ENCODE results near the gene HAAO. TPM values are rescaled to one million over a fixed set of nuclear protein-coding genes. Genes with fewer than 3 reads are reported as not detected.

Gene HAAO
- total RNA-seq, 4 donors from 2014 or later: 6.0 to 19.1 (median 9.8) TPM

GRCh38 chr2:42826231-42826630 lies 33.8 kb upstream of the HAAO start:
- Histone ChIP-seq H3K27ac (no peak overlapping the region), H3K4me1 (peaks cover 0 to 46% (median 15%) of the 10 kb centered on the region in 3 donors), H3K9me3 (no peaks in the 10 kb centered on the region), H3K4me3 (no peak overlapping the region), H3K27me3 (no peaks in the 10 kb centered on the region), H3K36me3 (no peaks in the 10 kb centered on the region)
- ATAC-seq: no peak
- WGBS, 2 donors (ENCODE audit: low coverage in 1 of 2): 82 to 84% methylated on average over 5 of the region's 5 CpGs
- TF ChIP-seq POLR2A (IDR thresholded peaks at IDR 0.05): no peak
- TF ChIP-seq CTCF (IDR thresholded peaks at IDR 0.05): no peak

GRCh38 chr2:42824454-42824807 lies 32.0 kb upstream of the HAAO start:
- WGBS, 2 donors (ENCODE audit: low coverage in 1 of 2): 60% methylated on average over 2 of the region's 2 CpGs
- Histone ChIP-seq H3K4me1 (peaks cover 0 to 33% (median 8%) of the 10 kb centered on the region in 3 donors), H3K36me3 (no peaks in the 10 kb centered on the region), H3K9me3 (no peaks in the 10 kb centered on the region), H3K27ac (peak overlapping the region in 1 of 4 donors; percentile 3), H3K27me3 (no peaks in the 10 kb centered on the region), H3K4me3 (no peak overlapping the region)
- no peak for ATAC-seq
- TF ChIP-seq CTCF (IDR thresholded peaks at IDR 0.05) (no peak), POLR2AphosphoS5 (IDR thresholded peaks at IDR 0.05) (no peak), POLR2A (IDR thresholded peaks at IDR 0.05) (no peak), EP300 (IDR thresholded peaks at IDR 0.05) (no peak)

- no peak for ATAC-seq
- no peak overlapping the region for H3K4me3 ChIP-seq
- no peaks in the 10 kb centered on the region for H3K27me3 ChIP-seq
- H3K36me3 ChIP-seq: no peaks in the 10 kb centered on the region
- peaks cover 0 to 28% (median 8%) of the 10 kb centered on the region in 3 donors for H3K4me1 ChIP-seq
- peak overlapping the region in 1 of 4 donors; percentile 3 for H3K27ac ChIP-seq
- no peak for TF ChIP-seq CTCF (IDR thresholded peaks at IDR 0.05)
- TF ChIP-seq POLR2A (IDR thresholded peaks at IDR 0.05): no peak
- TF ChIP-seq POLR2AphosphoS5 (IDR thresholded peaks at IDR 0.05): no peak
- no peak for TF ChIP-seq EP300 (IDR thresholded peaks at IDR 0.05)
- 37 to 42% methylated on average over 6 to 7 of the region's 11 CpGs for WGBS, 2 donors (ENCODE audit: low coverage in 1 of 2)
- H3K9me3 ChIP-seq: no peaks in the 10 kb centered on the region
Observed at GRCh38 chr2:42823744-42824453, 31.5 kb upstream of the HAAO start.

- H3K4me3 ChIP-seq: no peak overlapping the region
- H3K27ac ChIP-seq: no peak overlapping the region
- peaks cover 0 to 7% (median 0%) of the 10 kb centered on the region in 3 donors for H3K4me1 ChIP-seq
- TF ChIP-seq EP300 (IDR thresholded peaks at IDR 0.05) (no peak), POLR2A (IDR thresholded peaks at IDR 0.05) (no peak), CTCF (IDR thresholded peaks at IDR 0.05) (no peak), POLR2AphosphoS5 (IDR thresholded peaks at IDR 0.05) (no peak)
- H3K9me3 ChIP-seq: no peaks in the 10 kb centered on the region
- H3K27me3 ChIP-seq: no peaks in the 10 kb centered on the region
- no peaks in the 10 kb centered on the region for H3K36me3 ChIP-seq
- WGBS, 2 donors (ENCODE audit: low coverage in 1 of 2): 78% methylated on average over 2 of the region's 2 CpGs; no CpG with 5 or more reads in 1 of the 2 donors
- no peak for ATAC-seq
Observed at GRCh38 chr2:42819160-42819559, 26.8 kb upstream of the HAAO start.

- Histone ChIP-seq H3K27ac (no peak overlapping the region), H3K27me3 (no peaks in the 10 kb centered on the region)
- no peak for ATAC-seq
Observed at GRCh38 chr2:42815726-42816125, 23.3 kb upstream of the HAAO start.

More at GRCh38 chr2:42815726-42816125, 23.3 kb upstream of the HAAO start:
- Histone ChIP-seq H3K4me1 (peaks cover 0 to 14% (median 3%) of the 10 kb centered on the region in 3 donors), H3K9me3 (no peaks in the 10 kb centered on the region), H3K36me3 (no peaks in the 10 kb centered on the region), H3K4me3 (no peak overlapping the region)
- 57% methylated on average over 2 of the region's 2 CpGs for WGBS, 2 donors (ENCODE audit: low coverage in 1 of 2)
- TF ChIP-seq POLR2AphosphoS5 (IDR thresholded peaks at IDR 0.05): no peak
- TF ChIP-seq CTCF (IDR thresholded peaks at IDR 0.05): no peak
- TF ChIP-seq EP300 (IDR thresholded peaks at IDR 0.05): no peak
- no peak for TF ChIP-seq POLR2A (IDR thresholded peaks at IDR 0.05)
